ENCODE data around the gene CDC27. TPM values are rescaled to one million over a fixed set of nuclear protein-coding genes. Genes with fewer than 3 reads are reported as not detected.

Gene CDC27
- total RNA-seq, 1 donor from 2014 or later: 76.6 TPM

- no peaks in the 10 kb centered on the region for H3K27me3 ChIP-seq (ENCODE audit: low read depth)
- intact Hi-C loops (cut with DNase I): no loop called here
- no peak overlapping the region for H3K27ac ChIP-seq
- H3K4me1 ChIP-seq: peaks cover 29% of the 10 kb centered on the region
- no peak overlapping the region for H3K4me3 ChIP-seq
- TF ChIP-seq, protein P1, sequence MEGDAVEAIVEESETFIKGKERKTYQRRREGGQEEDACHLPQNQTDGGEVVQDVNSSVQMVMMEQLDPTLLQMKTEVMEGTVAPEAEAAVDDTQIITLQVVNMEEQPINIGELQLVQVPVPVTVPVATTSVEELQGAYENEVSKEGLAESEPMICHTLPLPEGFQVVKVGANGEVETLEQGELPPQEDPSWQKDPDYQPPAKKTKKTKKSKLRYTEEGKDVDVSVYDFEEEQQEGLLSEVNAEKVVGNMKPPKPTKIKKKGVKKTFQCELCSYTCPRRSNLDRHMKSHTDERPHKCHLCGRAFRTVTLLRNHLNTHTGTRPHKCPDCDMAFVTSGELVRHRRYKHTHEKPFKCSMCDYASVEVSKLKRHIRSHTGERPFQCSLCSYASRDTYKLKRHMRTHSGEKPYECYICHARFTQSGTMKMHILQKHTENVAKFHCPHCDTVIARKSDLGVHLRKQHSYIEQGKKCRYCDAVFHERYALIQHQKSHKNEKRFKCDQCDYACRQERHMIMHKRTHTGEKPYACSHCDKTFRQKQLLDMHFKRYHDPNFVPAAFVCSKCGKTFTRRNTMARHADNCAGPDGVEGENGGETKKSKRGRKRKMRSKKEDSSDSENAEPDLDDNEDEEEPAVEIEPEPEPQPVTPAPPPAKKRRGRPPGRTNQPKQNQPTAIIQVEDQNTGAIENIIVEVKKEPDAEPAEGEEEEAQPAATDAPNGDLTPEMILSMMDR (IDR thresholded peaks at IDR 0.05): no peak
- ATAC-seq (peak in 1 of 2 donors; percentile 19), DNase-seq (no peak)
- H3K9me3 ChIP-seq: no peaks in the 10 kb centered on the region
- H3K36me3 ChIP-seq: no peaks in the 10 kb centered on the region
Observed at GRCh38 chr17:47223007-47223406, 33.9 kb upstream of the CDC27 start.

GRCh38 chr17:47222047-47222446 lies 33.0 kb upstream of the CDC27 start:
- Histone ChIP-seq H3K4me3 (no peak overlapping the region), H3K36me3 (no peaks in the 10 kb centered on the region), H3K27ac (no peak overlapping the region), H3K27me3 (ENCODE audit: low read depth) (no peaks in the 10 kb centered on the region), H3K4me1 (peaks cover 29% of the 10 kb centered on the region), H3K9me3 (no peaks in the 10 kb centered on the region)
- intact Hi-C loops (cut with DNase I): no loop called here
- TF ChIP-seq, protein P1 (IDR thresholded peaks at IDR 0.05): no peak
- DNase-seq (no peak), ATAC-seq (no peak)

DNA sequence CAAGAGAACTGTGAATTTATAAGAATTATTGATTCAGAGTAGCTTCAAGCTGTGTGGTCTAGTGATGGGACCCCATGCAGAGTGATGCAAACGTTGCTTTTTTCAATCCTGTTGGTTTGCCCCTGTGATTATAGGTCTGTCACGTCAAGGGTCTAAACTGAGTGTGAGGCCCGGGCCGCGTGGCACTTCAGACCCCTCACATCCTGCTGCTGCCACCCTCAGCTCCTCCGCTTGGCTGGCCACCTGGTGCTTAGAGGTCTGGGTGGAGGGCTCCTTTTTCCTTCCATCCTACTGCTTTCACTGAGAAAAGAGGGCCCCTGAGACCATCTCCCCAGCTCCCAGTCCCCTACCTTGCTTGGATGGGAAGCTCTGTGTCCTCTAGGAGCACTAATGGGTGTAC lies 32.1 kb upstream of the CDC27 start:
- DNase-seq: no peak
- Histone ChIP-seq H3K27ac (no peak overlapping the region), H3K9me3 (no peaks in the 10 kb centered on the region), H3K4me1 (peaks cover 24% of the 10 kb centered on the region), H3K36me3 (no peaks in the 10 kb centered on the region), H3K27me3 (ENCODE audit: low read depth) (no peaks in the 10 kb centered on the region), H3K4me3 (no peak overlapping the region)
- TF ChIP-seq, protein P1 (IDR thresholded peaks at IDR 0.05): no peak
- intact Hi-C loops (cut with DNase I): no loop called here
- no peak for ATAC-seq

GRCh38 chr17:47220531-47220999 lies 31.5 kb upstream of the CDC27 start:
- TF ChIP-seq, protein P1 (IDR thresholded peaks at IDR 0.05): no peak
- Histone ChIP-seq H3K4me1 (peaks cover 18% of the 10 kb centered on the region), H3K36me3 (no peaks in the 10 kb centered on the region), H3K9me3 (no peaks in the 10 kb centered on the region), H3K4me3 (no peak overlapping the region), H3K27me3 (ENCODE audit: low read depth) (no peaks in the 10 kb centered on the region), H3K27ac (no peak overlapping the region)
- no peak for ATAC-seq
- no peak for DNase-seq
- intact Hi-C loops (cut with DNase I): no loop called here

DNA sequence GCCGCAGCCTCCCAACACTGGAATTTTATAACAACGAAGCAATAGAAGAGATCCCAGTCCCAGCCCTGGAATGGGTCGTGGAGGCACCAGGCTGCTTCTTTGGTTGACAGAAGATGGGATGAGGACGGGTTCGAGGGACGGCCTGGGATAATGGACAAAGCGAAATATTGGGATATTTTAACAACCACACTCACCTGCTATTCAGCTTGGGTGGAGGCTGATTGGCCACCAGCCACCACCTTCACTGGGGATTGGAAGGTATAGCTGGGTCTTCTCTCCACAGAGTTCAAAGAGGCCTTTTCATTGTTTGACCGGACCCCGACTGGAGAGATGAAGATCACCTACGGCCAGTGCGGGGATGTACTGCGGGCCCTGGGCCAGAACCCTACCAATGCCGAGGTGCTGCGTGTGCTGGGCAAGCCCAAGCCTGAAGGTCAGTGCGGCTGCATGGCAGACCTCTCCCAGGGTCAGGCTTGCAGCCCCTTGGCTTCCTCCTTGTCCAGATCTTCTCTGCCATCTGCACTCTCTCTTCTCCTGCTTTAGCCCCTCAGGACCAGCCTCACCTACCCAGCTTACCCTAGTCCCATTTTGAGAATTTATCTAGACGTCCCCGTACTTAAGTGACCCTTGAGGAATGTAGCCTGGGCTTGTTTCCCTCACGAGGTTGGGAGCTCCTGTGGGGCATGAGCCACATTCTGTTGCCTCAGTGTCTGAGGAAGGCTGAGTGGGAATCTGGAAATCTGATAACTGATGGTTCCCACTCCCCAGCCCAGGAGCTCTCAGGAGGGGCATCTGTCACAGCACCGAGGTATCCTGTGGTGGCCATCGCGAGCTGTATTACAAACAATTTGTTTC lies 30.8 kb upstream of the CDC27 start:
- H3K36me3 ChIP-seq: no peaks in the 10 kb centered on the region
- no peaks in the 10 kb centered on the region for H3K9me3 ChIP-seq
- TF ChIP-seq, protein P1 (IDR thresholded peaks at IDR 0.05): no peak
- no peak overlapping the region for H3K27ac ChIP-seq
- intact Hi-C loops (cut with DNase I): no loop called here
- ATAC-seq (no peak), DNase-seq (no peak)
- peaks cover 10% of the 10 kb centered on the region for H3K4me1 ChIP-seq
- no peak overlapping the region for H3K4me3 ChIP-seq
- no peaks in the 10 kb centered on the region for H3K27me3 ChIP-seq (ENCODE audit: low read depth)
